LHCN-M2 (cell line): ENCODE data around the gene C3orf80. TPM values are rescaled to one million over a fixed set of nuclear protein-coding genes. Genes with fewer than 3 reads are reported as not detected.

Experiments used
- DNase-seq: peaks from one replicate; pipeline ENCODE4 v3.0.0-alpha.2; 2012; ENCODE audit warnings: low read depth
- total RNA-seq: library from RNA; depleted of rRNA; stranded (reverse); fragments of >200 nt; gene quantifications from 2 replicates; pipeline ENCODE4 v1.2.3, GENCODE V29; 2014

The C3orf80 gene
- total RNA-seq, 1 experiment from 2014 or later, result 0.06 TPM

DNA sequence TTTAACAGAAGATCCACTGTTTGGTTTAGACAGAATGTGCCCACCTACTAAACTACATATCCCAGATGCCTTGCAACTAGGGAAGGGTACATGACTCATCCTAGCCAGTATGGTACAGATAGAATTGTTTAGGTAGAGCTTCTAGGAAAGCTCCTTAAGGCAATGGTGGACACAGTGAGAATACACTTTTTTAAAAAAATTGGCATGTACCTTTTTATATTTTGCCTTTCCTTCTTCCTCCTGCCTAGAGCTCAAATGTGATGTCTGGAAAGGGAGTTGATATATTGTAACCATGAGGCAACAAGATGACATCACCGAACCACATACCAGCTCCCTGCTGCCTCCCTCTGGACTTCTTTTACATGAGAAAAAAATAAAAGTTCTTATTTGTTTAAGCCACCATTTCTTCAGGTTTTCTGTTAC is 14.4 kb upstream of the C3orf80 start:
- DNase-seq, result peak; percentile 62

- no peak for DNase-seq
Observed at GRCh38 chr3:160213191-160213590, 12.0 kb upstream of the C3orf80 start.

DNA sequence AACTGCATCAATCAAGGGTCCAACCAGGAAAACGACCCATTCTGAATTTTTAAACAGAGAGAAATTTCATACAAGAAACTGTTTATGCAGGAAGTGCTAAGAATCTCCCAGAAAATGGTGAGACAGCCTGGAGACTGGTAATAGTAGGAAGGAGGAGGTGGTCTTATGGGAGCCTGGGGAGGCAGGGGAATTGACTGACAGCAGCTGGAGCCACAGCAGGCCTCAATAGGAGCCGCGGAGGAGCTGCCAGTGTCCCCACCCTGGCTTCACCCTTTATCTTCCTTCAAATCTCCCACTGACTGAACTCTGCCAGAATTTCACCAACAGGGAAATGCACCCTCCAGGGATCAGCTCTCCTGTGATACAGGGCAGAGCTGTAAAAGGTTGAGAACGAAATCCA is 7.5 kb upstream of the C3orf80 start:
- DNase-seq, result no peak

DNA sequence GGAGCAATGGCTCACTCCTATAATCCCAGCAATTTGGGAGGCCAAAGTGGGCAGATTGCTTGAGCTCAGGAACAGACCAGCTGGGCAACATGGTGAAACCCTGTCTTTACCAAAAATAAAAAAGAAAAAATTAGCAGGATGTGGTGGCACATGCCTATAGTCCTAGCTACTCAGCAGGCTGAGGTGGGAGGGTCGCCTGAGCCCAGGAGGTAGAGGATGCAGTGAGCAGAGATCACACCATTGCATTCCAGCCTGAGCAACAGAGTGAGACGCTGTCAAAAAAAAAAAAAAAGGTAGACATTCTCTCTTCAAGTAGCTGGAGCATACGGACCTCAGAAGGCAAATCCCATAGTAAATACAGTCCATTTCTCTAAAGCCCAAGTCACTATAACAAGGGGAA is 7.1 kb upstream of the C3orf80 start:
- DNase-seq, result no peak

GRCh38 chr3:160220038-160220437 is 5.2 kb upstream of the C3orf80 start:
- no peak for DNase-seq

DNA sequence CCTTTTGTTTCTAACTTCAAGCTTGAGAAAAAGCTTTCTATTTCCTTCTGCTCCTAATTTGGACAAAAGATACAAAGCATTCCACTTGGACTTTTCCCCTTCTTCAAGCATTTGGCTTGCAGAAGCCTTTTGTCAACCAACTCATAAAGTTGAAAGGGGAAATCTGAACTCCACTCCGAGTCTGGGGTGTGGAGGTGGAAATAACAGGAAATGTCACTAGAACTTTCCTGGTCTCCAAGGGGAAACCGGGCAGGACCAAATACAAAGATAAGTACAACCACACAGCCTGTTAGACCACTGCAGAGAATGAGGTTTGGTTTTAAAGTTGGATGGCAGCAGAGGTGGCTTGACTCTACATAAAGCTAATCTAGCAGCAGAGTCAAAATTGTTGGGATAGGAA is 4.2 kb upstream of the C3orf80 start:
- no peak for DNase-seq

GRCh38 chr3:160224256-160224655 is 966 bp upstream of the C3orf80 start:
- no peak for DNase-seq

DNA sequence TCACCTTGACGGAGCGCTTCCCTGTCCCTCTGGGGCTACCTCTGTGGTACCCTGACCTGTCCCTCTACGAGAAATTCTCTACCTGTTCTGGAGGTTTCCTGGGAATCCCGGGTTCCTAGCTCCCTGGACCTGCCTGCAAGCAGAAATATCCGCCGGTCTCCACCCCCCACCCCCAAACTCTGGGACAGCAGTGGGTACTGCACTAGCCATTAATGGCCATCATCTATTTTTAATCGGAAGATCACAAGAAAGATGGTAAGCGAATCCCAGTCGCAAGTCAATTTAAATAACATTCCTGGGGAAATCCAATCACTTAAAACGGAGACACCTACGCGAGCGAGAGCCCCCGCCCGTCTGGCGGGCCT is 429 bp upstream of the C3orf80 start:
- no peak for DNase-seq

- DNase-seq, result no peak
Observed at GRCh38 chr3:160226026-160226907, 1.0 kb downstream of the C3orf80 start.

DNA sequence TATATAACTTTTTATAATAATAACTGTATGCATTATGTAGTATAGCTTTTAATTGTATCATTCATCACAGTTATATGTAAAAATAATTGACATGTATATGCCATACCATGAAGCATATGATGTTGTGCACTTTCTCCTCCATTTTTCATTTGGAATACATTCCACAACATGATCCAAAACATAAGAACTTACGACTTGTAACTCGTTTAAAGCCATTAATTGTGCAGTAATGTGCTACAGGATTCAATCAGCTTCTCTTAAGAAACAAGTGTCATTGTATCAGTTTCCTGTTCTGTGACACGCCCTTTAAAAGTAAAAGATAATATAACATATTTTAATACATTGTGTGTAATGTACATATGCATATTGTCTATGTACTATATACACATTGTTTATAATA is 2.2 kb downstream of the C3orf80 start:
- DNase-seq, result no peak

GRCh38 chr3:160232014-160232413 is 6.8 kb downstream of the C3orf80 start:
- DNase-seq, result no peak

DNA sequence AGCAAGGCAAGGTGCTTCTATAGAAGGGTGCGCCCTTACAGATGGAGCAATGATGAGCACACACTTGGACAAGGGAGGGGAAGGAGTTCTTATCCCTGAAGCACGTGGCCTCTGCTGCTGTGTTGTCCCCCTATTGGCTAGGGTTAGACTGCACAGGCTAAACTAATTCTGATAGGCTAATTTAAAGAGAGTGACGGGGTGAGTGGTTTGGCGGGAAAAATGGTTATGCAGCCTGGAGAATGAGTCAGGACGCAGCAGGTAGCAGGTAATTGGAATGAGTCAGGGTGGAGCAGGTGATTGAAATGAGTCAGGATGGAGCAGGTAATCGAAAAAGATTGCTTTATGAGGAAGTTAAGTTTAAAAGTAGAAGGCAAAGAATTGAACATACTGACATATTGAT is 15.5 kb downstream of the C3orf80 start:
- DNase-seq, result peak; percentile 3

GRCh38 chr3:160245261-160245800 is 20.1 kb downstream of the C3orf80 start:
- DNase-seq, result peak; percentile 5

GRCh38 chr3:160247766-160248165 is 22.5 kb downstream of the C3orf80 start:
- DNase-seq, result no peak

- DNase-seq, result no peak
Observed at GRCh38 chr3:160253298-160253697, 28.1 kb downstream of the C3orf80 start.

GRCh38 chr3:160257606-160258005 is 32.4 kb downstream of the C3orf80 start:
- no peak for DNase-seq

GRCh38 chr3:160259589-160259988 is 34.4 kb downstream of the C3orf80 start:
- no peak for DNase-seq

DNA sequence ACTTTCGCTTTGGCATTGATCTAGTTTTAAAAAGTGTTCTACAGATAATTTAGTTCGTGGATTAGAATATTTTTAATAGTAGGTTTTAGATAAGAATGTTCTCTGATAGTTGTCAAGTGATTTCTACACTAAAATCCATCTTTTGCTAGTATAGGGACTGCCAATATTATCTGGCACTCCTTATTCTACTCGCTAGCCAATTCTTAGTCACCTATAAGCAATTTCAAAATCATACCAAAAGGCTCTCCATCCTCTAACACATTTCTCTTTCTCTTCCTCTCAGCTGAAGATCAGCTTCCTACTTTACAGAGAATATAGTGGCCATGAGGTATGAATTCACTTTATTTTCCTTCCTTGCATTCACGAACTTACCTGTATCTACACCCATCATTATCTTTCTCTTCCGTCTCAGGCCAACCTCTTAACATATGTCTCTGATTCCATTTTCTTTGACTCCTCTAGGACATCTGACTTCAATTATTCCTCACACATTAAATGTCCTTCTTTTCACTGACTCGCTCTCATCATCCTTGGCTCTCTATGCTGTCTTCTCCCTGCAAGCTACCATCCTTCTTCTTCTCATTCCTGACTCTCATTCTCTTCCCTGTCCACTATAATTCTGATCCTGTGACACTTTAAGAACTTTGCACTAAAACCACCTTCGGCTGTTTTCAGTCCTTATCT is 35.5 kb downstream of the C3orf80 start:
- no peak for DNase-seq

GRCh38 chr3:160265088-160265487 is 39.9 kb downstream of the C3orf80 start:
- DNase-seq, result no peak
